IPS-15b (cell line): ENCODE data around the gene SAA1.

Experiments
- H3K27me3 ChIP-seq: one replicate; pipeline ENCODE4 v1.6.1; 2013; ENCODE audit warnings: low read length; ENCODE audit not compliant: control insufficient read depth, insufficient read depth
- H3K36me3 ChIP-seq: one replicate; pipeline ENCODE4 v1.6.1; 2013; ENCODE audit warnings: low read length; ENCODE audit not compliant: control insufficient read depth, insufficient read depth
- H3K4me1 ChIP-seq: one replicate; pipeline ENCODE4 v1.6.1; 2013; ENCODE audit warnings: mild to moderate bottlenecking, low read length; ENCODE audit not compliant: control insufficient read depth, insufficient read depth
- H3K4me3 ChIP-seq: one replicate; pipeline ENCODE4 v1.5.1; 2013; ENCODE audit warnings: low read depth, low read length
- H3K9ac ChIP-seq: one replicate; pipeline ENCODE4 v1.6.1; 2013; ENCODE audit warnings: low read depth, mild to moderate bottlenecking, low read length
- H3K9me3 ChIP-seq: one replicate; pipeline ENCODE4 v1.6.1; 2013; ENCODE audit warnings: mild to moderate bottlenecking, low read length; ENCODE audit not compliant: control insufficient read depth, insufficient read depth

The SAA1 gene

DNA sequence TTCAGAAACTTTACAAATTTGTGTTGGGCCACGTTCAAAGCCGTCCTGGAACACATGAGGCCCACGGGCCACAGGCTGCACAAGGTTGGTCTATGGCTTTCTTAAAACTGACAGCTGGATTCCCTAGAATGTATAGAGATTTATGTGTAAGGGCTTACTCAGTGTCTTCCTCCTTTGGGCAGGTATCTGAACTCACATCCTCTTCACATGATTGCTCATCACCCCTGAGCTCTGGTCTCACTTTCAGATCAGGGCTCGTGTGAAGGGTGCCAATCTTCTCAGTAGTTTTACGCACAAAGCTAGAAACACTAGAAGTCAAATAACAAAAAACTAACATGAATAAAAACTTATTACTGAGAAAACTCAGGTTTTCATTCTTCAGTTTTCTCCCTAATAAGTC, 28.8 kb downstream of the SAA1 start:
- Histone ChIP-seq H3K9ac (no peak overlapping the region), H3K9me3 (no peaks in the 10 kb centered on the region), H3K36me3 (peaks cover 34% of the 10 kb centered on the region), H3K4me1 (no peaks in the 10 kb centered on the region), H3K4me3 (no peak overlapping the region), H3K27me3 (no peaks in the 10 kb centered on the region)

DNA sequence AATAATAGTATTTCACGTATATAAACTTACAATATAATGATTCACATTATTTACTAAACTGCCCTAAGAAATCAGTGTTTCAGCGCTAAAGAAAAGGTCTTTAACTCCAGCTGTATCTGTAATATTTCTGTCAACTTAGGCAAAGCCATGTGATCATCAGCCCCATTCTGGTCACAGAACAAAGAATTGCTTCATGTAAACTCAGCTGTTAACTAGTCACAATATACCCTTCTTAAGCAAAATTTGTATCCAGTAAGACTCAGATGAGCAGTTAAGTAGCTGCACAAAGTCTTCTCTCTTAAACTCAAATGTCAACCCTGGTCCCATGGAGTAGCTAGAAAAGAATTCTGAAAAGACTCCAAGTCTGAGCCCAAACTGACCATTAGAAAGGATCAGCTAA, 29.3 kb downstream of the SAA1 start:
- H3K9me3 ChIP-seq: no peaks in the 10 kb centered on the region
- H3K9ac ChIP-seq: no peak overlapping the region
- H3K27me3 ChIP-seq: no peaks in the 10 kb centered on the region
- H3K4me1 ChIP-seq: no peaks in the 10 kb centered on the region
- no peak overlapping the region for H3K4me3 ChIP-seq
- H3K36me3 ChIP-seq: peaks cover 31% of the 10 kb centered on the region

DNA sequence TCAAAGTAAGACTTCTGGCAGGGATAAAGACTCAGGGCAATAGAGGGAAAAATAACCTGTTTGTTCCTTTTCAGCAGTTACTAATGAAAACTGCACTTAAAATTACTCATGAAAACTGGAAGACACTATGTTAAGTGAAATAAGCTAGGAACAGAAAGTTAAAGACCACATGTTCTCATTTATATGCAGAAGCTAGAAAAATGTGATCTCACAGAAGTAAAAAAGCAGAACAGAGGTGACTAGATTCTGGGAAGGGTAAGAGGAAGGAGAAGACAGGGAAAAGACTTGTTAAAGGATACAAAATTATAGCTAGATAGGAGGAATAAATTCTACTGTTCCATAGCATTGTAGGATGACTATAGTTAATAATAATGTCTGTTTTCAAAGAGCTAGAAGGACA, 33.7 kb downstream of the SAA1 start:
- no peak overlapping the region for H3K9ac ChIP-seq
- peaks cover 17% of the 10 kb centered on the region for H3K36me3 ChIP-seq
- no peaks in the 10 kb centered on the region for H3K9me3 ChIP-seq
- H3K4me3 ChIP-seq: no peak overlapping the region
- H3K27me3 ChIP-seq: no peaks in the 10 kb centered on the region
- H3K4me1 ChIP-seq: no peaks in the 10 kb centered on the region

DNA sequence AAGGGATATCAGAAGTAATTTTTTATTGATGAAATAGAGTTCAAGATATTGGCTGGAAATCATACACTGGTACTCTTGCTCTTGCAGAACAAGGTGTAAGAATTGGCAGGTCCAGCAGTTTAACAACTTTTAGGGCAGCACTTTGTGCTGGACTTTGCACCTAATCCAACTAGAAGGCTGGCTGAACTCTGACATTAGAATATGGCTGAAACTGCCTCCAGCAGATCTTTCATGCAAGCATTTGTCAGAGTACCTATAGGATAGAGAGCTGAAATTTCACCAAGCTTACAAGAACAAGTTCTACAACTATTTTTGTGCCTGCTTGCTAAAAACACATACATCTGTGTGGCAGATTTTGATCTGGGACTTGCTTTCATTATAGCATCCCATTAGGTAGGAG, 38.7 kb downstream of the SAA1 start:
- no peaks in the 10 kb centered on the region for H3K27me3 ChIP-seq
- H3K9ac ChIP-seq: no peak overlapping the region
- no peak overlapping the region for H3K4me3 ChIP-seq
- peaks cover 12% of the 10 kb centered on the region for H3K36me3 ChIP-seq
- H3K9me3 ChIP-seq: no peaks in the 10 kb centered on the region
- H3K4me1 ChIP-seq: no peaks in the 10 kb centered on the region

DNA sequence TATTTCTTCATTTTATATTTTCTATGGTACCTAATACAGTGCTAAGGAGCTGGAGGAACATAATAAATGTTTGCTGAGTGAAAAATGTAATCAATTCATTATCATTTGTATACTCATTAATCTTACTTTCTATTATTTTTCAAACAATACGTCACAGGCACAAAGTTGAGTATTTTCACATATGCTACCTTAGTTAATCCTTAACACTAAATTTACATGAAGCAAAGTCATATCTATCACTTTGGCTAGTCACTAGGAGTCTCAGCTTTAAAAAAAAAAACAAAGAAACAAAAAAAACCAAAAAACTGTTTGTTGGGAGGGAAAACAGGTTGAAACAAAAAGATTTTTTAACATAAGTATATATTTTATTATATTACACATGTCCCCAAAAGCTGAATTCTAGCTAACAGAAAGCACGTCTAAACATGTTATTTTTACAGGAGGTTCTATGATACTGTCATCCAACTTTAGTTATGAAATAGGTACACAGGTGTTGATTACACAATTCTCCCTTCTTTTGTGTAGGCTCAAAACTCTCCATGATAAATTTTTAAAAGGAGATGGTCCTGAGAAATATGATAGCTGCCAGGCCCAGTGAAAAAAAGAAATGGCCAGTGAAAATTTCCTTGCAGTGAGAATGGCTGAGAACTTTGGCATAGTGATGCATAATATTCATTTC, 41.5 kb downstream of the SAA1 start:
- Histone ChIP-seq H3K4me1 (no peaks in the 10 kb centered on the region), H3K4me3 (no peak overlapping the region), H3K27me3 (no peaks in the 10 kb centered on the region), H3K36me3 (peaks cover 12% of the 10 kb centered on the region), H3K9ac (no peak overlapping the region), H3K9me3 (no peaks in the 10 kb centered on the region)

GRCh38 chr11:18308242-18308641, 42.2 kb downstream of the SAA1 start:
- Histone ChIP-seq H3K27me3 (no peaks in the 10 kb centered on the region), H3K9ac (no peak overlapping the region), H3K4me1 (no peaks in the 10 kb centered on the region), H3K36me3 (peaks cover 12% of the 10 kb centered on the region), H3K9me3 (no peaks in the 10 kb centered on the region), H3K4me3 (no peak overlapping the region)

GRCh38 chr11:18309691-18310090, 43.6 kb downstream of the SAA1 start:
- Histone ChIP-seq H3K9me3 (no peaks in the 10 kb centered on the region), H3K9ac (no peak overlapping the region), H3K4me1 (no peaks in the 10 kb centered on the region), H3K4me3 (no peak overlapping the region), H3K36me3 (peaks cover 10% of the 10 kb centered on the region), H3K27me3 (no peaks in the 10 kb centered on the region)

DNA sequence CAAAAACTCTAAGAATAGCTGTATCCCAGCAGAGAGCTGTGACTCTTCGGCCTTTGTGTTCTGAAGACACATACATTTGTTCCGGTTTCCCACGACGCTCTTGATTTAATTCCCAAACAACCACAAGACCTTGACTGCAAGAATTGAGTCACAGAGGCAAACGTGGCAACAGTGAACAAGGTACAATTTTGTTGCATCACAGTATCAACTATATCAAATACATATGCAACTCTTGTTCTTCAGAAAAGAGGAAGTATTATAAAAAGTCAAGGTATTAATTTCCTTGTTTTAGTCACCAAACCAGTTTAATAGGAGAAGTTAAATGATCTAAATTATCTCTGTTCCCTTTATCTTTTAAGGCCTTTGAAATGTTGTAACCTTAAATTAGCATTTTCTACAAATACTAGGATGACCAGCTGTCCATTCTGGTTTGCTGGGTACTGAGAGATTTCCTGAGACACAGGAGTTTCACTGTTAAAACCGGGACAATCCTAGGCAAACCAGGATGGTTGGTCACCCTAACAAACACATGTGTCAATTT, 44.8 kb downstream of the SAA1 start:
- H3K9ac ChIP-seq: no peak overlapping the region
- no peaks in the 10 kb centered on the region for H3K27me3 ChIP-seq
- peaks cover 11% of the 10 kb centered on the region for H3K36me3 ChIP-seq
- H3K4me3 ChIP-seq: no peak overlapping the region
- no peaks in the 10 kb centered on the region for H3K9me3 ChIP-seq
- no peaks in the 10 kb centered on the region for H3K4me1 ChIP-seq

DNA sequence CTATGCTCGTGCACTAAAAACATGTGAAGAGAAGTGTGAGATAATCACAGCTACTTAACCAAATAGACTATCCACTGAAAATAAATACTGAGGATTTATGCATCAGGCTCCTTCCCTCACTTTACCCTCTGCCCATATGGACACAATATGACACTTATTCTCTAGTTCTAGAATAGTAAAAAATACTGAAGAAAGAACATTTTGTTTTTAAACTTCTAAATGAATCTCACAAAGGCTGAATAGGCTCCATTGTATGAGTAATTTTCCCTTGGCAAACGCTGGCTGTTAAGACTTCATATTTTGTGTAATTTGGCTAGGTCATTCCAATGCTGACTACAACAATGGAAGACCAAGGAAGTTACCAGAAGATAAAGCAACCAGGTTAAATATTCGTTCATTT, 45.9 kb downstream of the SAA1 start:
- H3K9ac ChIP-seq: no peak overlapping the region
- H3K36me3 ChIP-seq: peaks cover 9% of the 10 kb centered on the region
- no peak overlapping the region for H3K4me3 ChIP-seq
- no peaks in the 10 kb centered on the region for H3K9me3 ChIP-seq
- no peaks in the 10 kb centered on the region for H3K27me3 ChIP-seq
- H3K4me1 ChIP-seq: no peaks in the 10 kb centered on the region

DNA sequence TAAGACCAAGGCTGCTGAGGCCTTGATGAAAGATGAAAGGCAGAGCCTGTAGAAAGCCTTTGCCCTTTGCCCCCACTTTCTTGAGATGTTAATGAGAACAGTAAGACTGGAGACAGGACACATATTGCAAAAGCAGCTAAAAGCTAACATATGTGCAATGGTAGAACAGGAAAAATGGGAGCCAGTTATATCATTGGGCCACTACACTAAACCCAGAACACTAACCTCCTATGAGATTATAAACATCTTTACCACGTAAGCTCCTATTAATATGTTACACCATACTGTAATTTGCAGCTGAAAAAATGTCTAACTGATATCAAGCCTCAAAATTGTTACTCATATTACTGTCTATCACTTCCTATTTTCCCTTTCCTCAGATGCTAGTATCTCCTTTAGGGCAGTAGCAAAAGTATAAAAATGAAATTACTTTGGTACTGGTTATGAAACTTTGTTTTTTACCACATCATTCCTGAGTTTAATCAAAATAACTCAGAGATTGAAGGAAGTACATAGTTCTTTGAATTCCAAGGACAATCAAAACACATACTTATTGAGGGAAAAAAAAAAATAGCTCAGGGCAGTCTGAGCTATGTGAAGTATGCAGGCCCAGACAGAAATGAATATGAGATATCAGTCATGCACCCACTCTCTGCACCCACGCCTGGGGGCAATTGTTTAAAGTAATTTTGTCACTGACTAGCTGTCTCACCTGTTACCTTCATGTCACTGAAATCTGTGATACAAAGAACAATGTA, 46.8 kb downstream of the SAA1 start:
- H3K9ac ChIP-seq: no peak overlapping the region
- H3K9me3 ChIP-seq: no peaks in the 10 kb centered on the region
- peaks cover 9% of the 10 kb centered on the region for H3K36me3 ChIP-seq
- H3K4me3 ChIP-seq: no peak overlapping the region
- H3K4me1 ChIP-seq: no peaks in the 10 kb centered on the region
- no peaks in the 10 kb centered on the region for H3K27me3 ChIP-seq

- H3K27me3 ChIP-seq: no peaks in the 10 kb centered on the region
- peaks cover 6% of the 10 kb centered on the region for H3K36me3 ChIP-seq
- H3K4me3 ChIP-seq: no peak overlapping the region
- H3K9ac ChIP-seq: no peak overlapping the region
- no peaks in the 10 kb centered on the region for H3K4me1 ChIP-seq
- no peaks in the 10 kb centered on the region for H3K9me3 ChIP-seq
These were observed 48.1 kb downstream of the SAA1 start for GRCh38 chr11:18313965-18314763.
